Right lobe of liver (tissue), 4 donors: ENCODE measurements around the gene FDPS.

Source experiments
- POLR2A ChIP-seq: fragments of 450-650 bp; IDR thresholded peaks from one replicate; pipeline ENCODE4 v1.6.1; 2017; ENCODE audit warnings: antibody characterized with exemption, mild to moderate bottlenecking
- TF ChIP-seq, protein P1 (sequence below), 4 donors: fragments of 200-600 bp in 3 of 4; fragments of 450-650 bp in 1 of 4; IDR thresholded peaks; one replicate each; pipeline versions ENCODE4 v1.5.1 to v1.8.0; 2016 to 2022; ENCODE audit warnings: antibody characterized with exemption in 4 of 4, mild to moderate bottlenecking in 2 of 4
- donor health status: DM: no; HTN: no; CAD: no.
- donor health status: DM: no; HTN: no; CAD: no.
- donor health status: DM: no; HTN: yes; CAD: no.

- no peak for TF ChIP-seq POLR2A
- TF ChIP-seq, protein P1, sequence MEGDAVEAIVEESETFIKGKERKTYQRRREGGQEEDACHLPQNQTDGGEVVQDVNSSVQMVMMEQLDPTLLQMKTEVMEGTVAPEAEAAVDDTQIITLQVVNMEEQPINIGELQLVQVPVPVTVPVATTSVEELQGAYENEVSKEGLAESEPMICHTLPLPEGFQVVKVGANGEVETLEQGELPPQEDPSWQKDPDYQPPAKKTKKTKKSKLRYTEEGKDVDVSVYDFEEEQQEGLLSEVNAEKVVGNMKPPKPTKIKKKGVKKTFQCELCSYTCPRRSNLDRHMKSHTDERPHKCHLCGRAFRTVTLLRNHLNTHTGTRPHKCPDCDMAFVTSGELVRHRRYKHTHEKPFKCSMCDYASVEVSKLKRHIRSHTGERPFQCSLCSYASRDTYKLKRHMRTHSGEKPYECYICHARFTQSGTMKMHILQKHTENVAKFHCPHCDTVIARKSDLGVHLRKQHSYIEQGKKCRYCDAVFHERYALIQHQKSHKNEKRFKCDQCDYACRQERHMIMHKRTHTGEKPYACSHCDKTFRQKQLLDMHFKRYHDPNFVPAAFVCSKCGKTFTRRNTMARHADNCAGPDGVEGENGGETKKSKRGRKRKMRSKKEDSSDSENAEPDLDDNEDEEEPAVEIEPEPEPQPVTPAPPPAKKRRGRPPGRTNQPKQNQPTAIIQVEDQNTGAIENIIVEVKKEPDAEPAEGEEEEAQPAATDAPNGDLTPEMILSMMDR (IDR thresholded peaks at IDR 0.05), result peak in 3 of 4 donors; percentile 10 to 19 (median 14)
Observed at GRCh38 chr1:155277902-155278688, 30.6 kb upstream of the FDPS start.
